OCI-LY3 (cell line): ENCODE results near the gene TBC1D8.

Experiments used
- H2AFZ ChIP-seq: fragments of 200-600, 300-600 bp; shearing (Covaris generic); 2 replicates; pipeline ENCODE4 v1.6.0; 2014; ENCODE audit warnings: antibody characterized with exemption, low read depth, low read length
- H3K27ac ChIP-seq: fragments of 200-600, 300-600 bp; sonication (generic); 2 replicates; pipeline ENCODE4 v1.5.1; 2014; ENCODE audit warnings: mild to moderate bottlenecking, low read length, moderate library complexity, mixed read lengths
- H3K27me3 ChIP-seq: fragments of 200-600, 300-600 bp; sonication (generic); 2 replicates; pipeline ENCODE4 v1.6.1; 2014; ENCODE audit warnings: low read depth, low read length, mixed read lengths
- H3K36me3 ChIP-seq: fragments of 200-600, 300-600 bp; sonication (generic); replicated peaks from 2 replicates; pipeline ENCODE3; 2014; ENCODE audit warnings: low read depth, low read length, mixed read lengths
- H3K4me1 ChIP-seq: fragments of 300-600, 200-600 bp; sonication (generic); 2 replicates; pipeline ENCODE4 v1.6.1; 2014; ENCODE audit warnings: low read length, mixed read lengths
- H3K4me2 ChIP-seq: fragments of 200-600, 300-600 bp; sonication (generic); 2 replicates; pipeline ENCODE4 v1.6.1; 2014; ENCODE audit warnings: low read length, mixed read lengths
- H3K4me3 ChIP-seq: fragments of 300-600, 200-600 bp; sonication (generic); 2 replicates; pipeline ENCODE4 v1.5.1; 2014; ENCODE audit warnings: antibody characterized with exemption, mild to moderate bottlenecking, low read length, moderate library complexity
- H3K79me2 ChIP-seq: fragments of 300-600, 200-600 bp; shearing (Covaris generic); 2 replicates; pipeline ENCODE4 v1.6.1; 2014; ENCODE audit warnings: mild to moderate bottlenecking, low read length, mixed read lengths
- H3K9ac ChIP-seq: fragments of 300-600, 200-600 bp; shearing (Covaris generic); 2 replicates; pipeline ENCODE4 v1.6.0; 2014; ENCODE audit warnings: mild to moderate bottlenecking, low read length, moderate library complexity
- H3K9me3 ChIP-seq: fragments of 200-600, 300-600 bp; shearing (Covaris generic); 2 replicates; pipeline ENCODE4 v1.6.1; 2014; ENCODE audit warnings: low read length, mixed read lengths; ENCODE audit not compliant: insufficient read depth
- H4K20me1 ChIP-seq: fragments of 200-600, 300-600 bp; sonication (generic); 2 replicates; pipeline ENCODE4 v1.6.1; 2016; ENCODE audit warnings: low read length, mixed read lengths; ENCODE audit not compliant: insufficient read depth
- EZH2phosphoT487 ChIP-seq: fragments of 200-600 bp; shearing (Covaris generic); IDR thresholded peaks from 2 replicates; pipeline ENCODE4 v1.6.1; 2018; ENCODE audit warnings: antibody characterized with exemption, mixed run types, low read depth
- TF ChIP-seq, protein P1 (sequence below): fragments of 200-600, 300-600 bp; sonication (generic); IDR thresholded peaks from 2 replicates; pipeline ENCODE4 v1.5.1; 2014; ENCODE audit warnings: antibody characterized with exemption, low read length, low read depth

The TBC1D8 gene

DNA sequence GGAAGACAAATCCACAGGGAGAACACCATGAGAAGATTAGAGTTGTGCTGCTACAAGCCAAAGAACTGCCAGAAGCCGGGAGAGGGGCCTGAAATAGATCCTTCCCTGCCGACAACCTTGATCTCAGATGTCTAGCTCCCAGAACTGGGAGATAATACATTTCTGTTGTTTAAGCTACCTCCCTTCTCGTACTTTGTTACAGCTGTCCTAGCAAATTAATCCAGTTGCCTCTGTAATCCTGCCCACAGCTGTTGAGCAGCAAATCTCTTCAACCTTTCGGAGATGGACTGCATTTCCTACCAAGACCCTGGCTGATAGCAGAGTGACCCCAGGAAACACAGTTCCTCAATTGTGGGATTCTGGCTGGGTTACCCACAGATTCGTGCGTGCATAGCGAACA is 2.6 kb upstream of the TBC1D8 start:
- Histone ChIP-seq H3K27me3 (peaks cover 55% of the 10 kb centered on the region), H3K4me3 (no peak overlapping the region), H3K4me1 (peaks cover 24% of the 10 kb centered on the region), H3K4me2 (no peak overlapping the region), H3K79me2 (no peaks in the 10 kb centered on the region), H4K20me1 (no peaks in the 10 kb centered on the region), H3K9ac (no peak overlapping the region), H2AFZ (no peak overlapping the region), H3K9me3 (no peaks in the 10 kb centered on the region), H3K27ac (no peak overlapping the region), H3K36me3 (no peaks in the 10 kb centered on the region)
- TF ChIP-seq EZH2phosphoT487: no peak
- TF ChIP-seq, protein P1, sequence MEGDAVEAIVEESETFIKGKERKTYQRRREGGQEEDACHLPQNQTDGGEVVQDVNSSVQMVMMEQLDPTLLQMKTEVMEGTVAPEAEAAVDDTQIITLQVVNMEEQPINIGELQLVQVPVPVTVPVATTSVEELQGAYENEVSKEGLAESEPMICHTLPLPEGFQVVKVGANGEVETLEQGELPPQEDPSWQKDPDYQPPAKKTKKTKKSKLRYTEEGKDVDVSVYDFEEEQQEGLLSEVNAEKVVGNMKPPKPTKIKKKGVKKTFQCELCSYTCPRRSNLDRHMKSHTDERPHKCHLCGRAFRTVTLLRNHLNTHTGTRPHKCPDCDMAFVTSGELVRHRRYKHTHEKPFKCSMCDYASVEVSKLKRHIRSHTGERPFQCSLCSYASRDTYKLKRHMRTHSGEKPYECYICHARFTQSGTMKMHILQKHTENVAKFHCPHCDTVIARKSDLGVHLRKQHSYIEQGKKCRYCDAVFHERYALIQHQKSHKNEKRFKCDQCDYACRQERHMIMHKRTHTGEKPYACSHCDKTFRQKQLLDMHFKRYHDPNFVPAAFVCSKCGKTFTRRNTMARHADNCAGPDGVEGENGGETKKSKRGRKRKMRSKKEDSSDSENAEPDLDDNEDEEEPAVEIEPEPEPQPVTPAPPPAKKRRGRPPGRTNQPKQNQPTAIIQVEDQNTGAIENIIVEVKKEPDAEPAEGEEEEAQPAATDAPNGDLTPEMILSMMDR: no peak

GRCh38 chr2:101153077-101153707 is 2.0 kb upstream of the TBC1D8 start:
- Histone ChIP-seq H3K4me2 (no peak overlapping the region), H3K4me3 (no peak overlapping the region), H3K9me3 (no peaks in the 10 kb centered on the region), H3K79me2 (no peaks in the 10 kb centered on the region), H3K27me3 (peaks cover 59% of the 10 kb centered on the region), H3K27ac (no peak overlapping the region), H3K4me1 (peaks cover 24% of the 10 kb centered on the region), H4K20me1 (no peaks in the 10 kb centered on the region), H2AFZ (no peak overlapping the region), H3K36me3 (no peaks in the 10 kb centered on the region), H3K9ac (no peak overlapping the region)
- TF ChIP-seq EZH2phosphoT487: no peak
- TF ChIP-seq, protein P1: no peak

- H3K4me3 ChIP-seq: peak overlapping the region; percentile 74
- no peaks in the 10 kb centered on the region for H4K20me1 ChIP-seq
- H3K4me1 ChIP-seq: peaks cover 22% of the 10 kb centered on the region
- no peaks in the 10 kb centered on the region for H3K36me3 ChIP-seq
- H3K27me3 ChIP-seq: peaks cover 66% of the 10 kb centered on the region
- H3K27ac ChIP-seq: no peak overlapping the region
- no peak for TF ChIP-seq EZH2phosphoT487
- TF ChIP-seq, protein P1: peak; percentile 91
- H3K79me2 ChIP-seq: no peaks in the 10 kb centered on the region
- H3K4me2 ChIP-seq: peak overlapping the region; percentile 95
- H3K9ac ChIP-seq: no peak overlapping the region
- no peaks in the 10 kb centered on the region for H3K9me3 ChIP-seq
- no peak overlapping the region for H2AFZ ChIP-seq
These were observed 1.3 kb upstream of the TBC1D8 start for GRCh38 chr2:101152272-101153076.

- Histone ChIP-seq H3K27ac (no peak overlapping the region), H3K4me1 (peaks cover 17% of the 10 kb centered on the region), H3K4me3 (peak overlapping the region; percentile 74)
These were observed 683 bp upstream of the TBC1D8 start for GRCh38 chr2:101151859-101152271.

More at GRCh38 chr2:101151859-101152271, 683 bp upstream of the TBC1D8 start:
- Histone ChIP-seq H3K27me3 (peaks cover 72% of the 10 kb centered on the region), H3K4me2 (peak overlapping the region; percentile 95), H3K79me2 (no peaks in the 10 kb centered on the region), H3K9ac (no peak overlapping the region), H3K36me3 (no peaks in the 10 kb centered on the region), H2AFZ (0 out of 2 replicates have a peak overlapping the region, but pooled peaks have one; percentile 36), H4K20me1 (no peaks in the 10 kb centered on the region), H3K9me3 (no peaks in the 10 kb centered on the region)
- no peak for TF ChIP-seq EZH2phosphoT487
- TF ChIP-seq, protein P1: no peak
